ENCODE measurements around the gene ZBTB9. TPM values are rescaled to one million over a fixed set of nuclear protein-coding genes. Genes with fewer than 3 reads are reported as not detected.
A peak's percentile ranks its signal among the peaks of the same experiment; 100 is the strongest.

ZBTB9 gene
- polyA plus RNA-seq, 3 donors: 13.7 to 16.4 (median 14.9) TPM

- DNase-seq: no peak
Observed at GRCh38 chr6:33417128-33417902, 37.1 kb upstream of the ZBTB9 start.

DNA sequence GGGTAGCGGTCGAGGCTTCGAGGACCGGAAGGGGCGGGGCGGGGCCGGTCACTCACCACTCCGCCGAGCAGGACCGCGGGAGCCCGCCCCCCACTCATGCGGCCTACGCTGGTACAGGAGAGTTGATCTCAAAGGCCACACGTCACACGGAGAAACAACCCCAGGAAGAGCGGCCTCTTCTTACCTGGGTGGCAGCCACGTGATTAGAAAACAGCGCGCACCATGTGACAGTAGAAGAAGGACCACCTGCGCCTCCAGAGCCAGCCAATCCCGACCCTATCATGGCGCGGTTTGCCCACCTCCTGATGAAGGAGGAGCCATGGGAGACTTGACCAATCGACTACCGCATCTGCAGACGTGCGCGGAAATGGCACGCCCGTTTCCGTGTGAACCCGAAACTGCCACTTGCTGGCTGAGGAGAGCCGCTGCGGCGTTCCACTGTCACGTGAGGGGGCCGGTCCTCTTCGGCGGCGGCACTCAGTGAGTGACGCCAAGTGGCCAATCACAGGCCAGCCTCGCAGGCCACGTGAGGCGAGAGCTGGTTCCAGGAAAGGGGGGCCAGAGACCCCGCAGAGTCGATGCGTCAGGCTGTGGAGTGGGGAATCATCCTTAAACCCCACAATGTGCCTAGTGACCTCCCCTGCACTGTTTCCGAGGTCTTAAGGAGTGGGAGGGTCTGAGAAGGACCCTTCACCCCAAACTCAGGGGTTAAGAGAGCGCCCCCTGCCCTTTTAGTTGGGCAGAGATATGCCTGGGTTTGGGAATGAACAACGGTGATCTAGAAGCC lies 36.3 kb upstream of the ZBTB9 start, which contains the start of gene CUTA:
Gene CUTA (minus strand): TSS at position 205 of the 787 bp plus-strand sequence. CDS start 107 bp downstream, at position 98.
- DNase-seq: peak; percentile 99

DNA sequence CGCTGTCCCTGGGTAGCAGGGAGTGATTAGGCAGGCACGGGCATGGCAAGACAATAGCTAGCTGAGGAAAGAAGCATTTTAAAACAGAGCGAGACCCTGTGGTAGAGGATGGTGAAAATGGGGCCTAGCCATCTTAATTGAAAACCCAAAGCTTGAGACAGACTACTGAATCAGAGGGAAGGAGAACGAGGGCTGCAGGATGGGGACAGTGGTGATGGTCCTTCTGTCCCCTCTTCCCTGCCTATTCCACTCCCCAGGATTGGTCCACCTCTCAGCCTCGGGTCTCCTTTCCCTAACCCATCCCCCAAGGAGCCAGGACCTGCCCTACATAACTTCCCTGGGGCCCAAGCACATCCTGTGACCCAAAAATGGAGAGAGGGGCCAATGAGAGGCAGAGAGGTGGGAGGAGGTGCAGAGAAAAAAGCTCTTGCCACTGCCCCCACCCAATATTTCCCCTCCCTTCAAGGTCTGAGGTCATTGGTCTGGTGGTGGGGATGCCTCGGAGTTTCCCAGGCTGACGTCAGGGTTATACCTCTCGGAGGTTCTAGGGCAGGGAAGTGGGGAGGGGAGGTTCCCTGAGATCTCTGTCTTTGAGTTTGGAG lies 35.6 kb upstream of the ZBTB9 start:
- no peak for DNase-seq

- DNase-seq: no peak
Observed at GRCh38 chr6:33419580-33420490, 34.5 kb upstream of the ZBTB9 start, which contains the start of gene SYNGAP1. Gene SYNGAP1 (plus strand): TSS chr6:33420065. CDS start chr6:33420265, 200 bp downstream.

- no peak for DNase-seq
Observed at GRCh38 chr6:33420491-33421343, 33.7 kb upstream of the ZBTB9 start.

GRCh38 chr6:33421344-33421643 lies 33.1 kb upstream of the ZBTB9 start:
- no peak for DNase-seq

DNA sequence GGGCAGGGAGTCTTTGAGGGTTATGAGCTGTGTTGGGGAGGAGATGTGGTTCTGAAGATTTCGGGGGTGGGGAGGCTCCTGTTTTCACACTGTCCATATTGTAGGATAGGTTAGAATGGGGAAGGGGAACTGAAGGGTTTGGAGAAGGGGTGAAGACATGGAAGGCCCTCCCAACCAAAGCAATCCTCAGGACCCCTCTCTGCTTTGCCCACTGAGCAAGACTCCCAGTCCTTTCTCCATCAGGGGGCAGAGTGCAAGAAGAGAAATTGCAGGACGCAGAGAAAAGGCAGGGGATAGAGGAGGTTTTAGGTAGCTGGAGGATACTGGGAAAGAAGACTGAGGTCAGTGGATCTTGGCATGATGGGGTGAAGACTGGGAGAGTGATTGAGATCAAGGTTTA lies 30.6 kb upstream of the ZBTB9 start:
- no peak for DNase-seq

GRCh38 chr6:33424855-33425667 lies 29.3 kb upstream of the ZBTB9 start:
- DNase-seq: no peak

- peak; percentile 82 for DNase-seq
Observed at GRCh38 chr6:33425668-33426577, 28.5 kb upstream of the ZBTB9 start.

GRCh38 chr6:33426590-33427511 lies 27.5 kb upstream of the ZBTB9 start:
- no peak for DNase-seq

- no peak for DNase-seq
Observed at GRCh38 chr6:33427585-33428223, 26.7 kb upstream of the ZBTB9 start.

DNA sequence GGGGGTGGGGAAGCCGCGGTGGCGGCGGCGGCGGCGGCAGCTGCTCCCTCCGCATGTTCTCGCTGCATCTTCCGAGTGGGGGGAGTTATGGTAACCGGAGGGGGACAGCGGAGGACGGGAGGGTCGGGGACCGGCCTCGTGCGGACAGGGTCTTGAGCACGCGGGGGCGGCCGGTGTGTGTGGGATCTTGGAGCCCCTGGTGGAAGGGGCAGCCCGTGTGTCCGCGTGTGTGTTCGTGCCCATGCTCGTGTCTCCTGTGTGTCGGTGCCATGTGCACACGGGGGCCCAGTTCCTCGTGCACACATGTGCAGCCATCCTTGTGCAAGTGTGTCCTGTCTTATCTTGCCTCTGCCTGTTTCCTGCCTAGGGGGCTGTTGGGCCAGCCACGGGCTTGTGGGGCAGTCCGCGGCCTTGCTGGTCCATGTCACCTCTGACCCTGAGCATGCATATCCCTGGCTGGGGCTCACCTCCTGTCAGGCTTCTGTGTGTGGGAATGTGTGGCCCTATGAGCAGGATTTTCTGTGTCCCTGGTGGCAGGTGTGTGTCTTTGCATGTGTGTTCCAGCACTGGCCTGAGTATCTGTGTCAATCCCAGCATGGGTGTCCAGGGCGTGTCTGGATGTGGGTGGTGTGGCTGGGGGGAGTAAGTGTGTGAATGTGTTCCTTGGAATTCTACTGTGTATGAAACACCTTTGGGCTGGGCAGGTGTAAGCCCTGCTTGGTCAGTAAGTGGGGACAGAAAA lies 26.0 kb upstream of the ZBTB9 start:
- no peak for DNase-seq

- no peak for DNase-seq
Observed at GRCh38 chr6:33428966-33429749, 25.2 kb upstream of the ZBTB9 start.

- no peak for DNase-seq
Observed at GRCh38 chr6:33429750-33430052, 24.7 kb upstream of the ZBTB9 start.

DNA sequence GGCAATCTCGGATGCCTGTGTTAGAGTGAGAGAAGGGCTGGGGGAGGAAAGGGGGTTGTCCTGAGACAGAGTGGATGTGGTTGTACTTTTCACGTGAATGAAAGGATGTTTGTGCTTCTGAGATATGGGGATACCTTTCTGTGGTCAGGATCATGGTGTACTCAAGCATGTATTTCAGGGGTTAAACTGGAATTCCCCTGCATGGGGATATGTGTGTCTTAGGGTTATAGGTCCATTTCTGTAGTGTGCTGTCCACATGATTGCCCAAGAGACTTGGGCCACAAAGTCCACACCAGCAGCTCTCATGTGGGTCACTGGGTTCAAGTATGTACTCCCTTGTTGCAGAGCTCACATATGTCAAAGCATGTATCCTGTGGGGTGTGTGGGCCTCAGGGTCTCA lies 24.0 kb upstream of the ZBTB9 start:
- DNase-seq: no peak

Data from renal pelvis (tissue), 4 donors.